NOMO-1 treated with dmso at 0.1 percent for 144 hours (cell line): ENCODE results near the gene DHRS2.

Source experiments
- DNase-seq: peaks from one replicate; lab custom pipeline; 2025; ENCODE audit not compliant: unreplicated experiment; lab: John Stamatoyannopoulos, UW

The DHRS2 gene

GRCh38 chr14:23645812-23646647, 9.9 kb downstream of the DHRS2 start:
- DNase-seq: no peak

DNA sequence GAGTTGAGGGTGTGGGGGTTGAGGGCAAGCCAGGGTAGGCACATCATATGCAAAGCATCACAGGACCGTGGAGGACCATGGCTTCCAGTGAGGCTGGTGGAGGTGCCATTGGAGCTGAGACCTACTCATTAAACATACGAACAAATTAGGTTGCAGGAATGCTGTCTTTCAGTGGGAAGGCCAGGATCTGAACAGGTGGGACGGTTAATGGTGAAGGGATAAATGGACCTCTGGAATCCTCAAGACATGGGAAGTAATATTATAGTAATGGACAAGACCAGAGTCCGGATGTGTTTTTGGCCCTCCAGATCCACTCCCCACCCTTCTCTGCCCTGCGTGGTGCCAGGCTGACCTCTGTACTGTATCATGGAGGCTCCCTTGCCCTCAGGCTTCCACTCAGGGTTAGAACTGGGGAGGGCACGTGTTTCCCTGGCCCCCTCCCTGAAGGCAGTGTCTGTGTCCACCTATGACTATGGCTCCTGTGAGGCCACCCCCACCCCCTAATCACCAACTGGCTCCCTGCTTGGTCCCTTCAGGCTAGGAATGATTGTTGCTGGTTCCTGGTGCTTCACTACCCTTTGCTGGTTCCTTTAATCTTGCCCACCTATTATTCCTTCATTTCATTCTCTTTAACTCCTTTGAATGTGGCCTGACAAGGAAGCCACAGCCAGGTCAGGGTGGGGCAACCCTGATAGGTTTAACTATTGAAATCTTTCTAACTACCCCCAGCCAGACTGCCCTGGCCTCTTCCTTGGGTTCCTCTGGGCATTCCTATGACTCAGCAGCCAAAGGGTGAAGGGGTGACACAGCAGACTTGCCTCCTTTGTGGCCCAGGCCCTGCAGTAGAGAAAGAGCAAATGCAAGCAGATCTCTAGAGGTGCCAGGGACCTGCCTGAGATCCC, 10.7 kb downstream of the DHRS2 start:
- no peak for DNase-seq

GRCh38 chr14:23647619-23648018, 11.5 kb downstream of the DHRS2 start:
- DNase-seq: no peak

GRCh38 chr14:23648764-23649460, 12.7 kb downstream of the DHRS2 start:
- no peak for DNase-seq

DNA sequence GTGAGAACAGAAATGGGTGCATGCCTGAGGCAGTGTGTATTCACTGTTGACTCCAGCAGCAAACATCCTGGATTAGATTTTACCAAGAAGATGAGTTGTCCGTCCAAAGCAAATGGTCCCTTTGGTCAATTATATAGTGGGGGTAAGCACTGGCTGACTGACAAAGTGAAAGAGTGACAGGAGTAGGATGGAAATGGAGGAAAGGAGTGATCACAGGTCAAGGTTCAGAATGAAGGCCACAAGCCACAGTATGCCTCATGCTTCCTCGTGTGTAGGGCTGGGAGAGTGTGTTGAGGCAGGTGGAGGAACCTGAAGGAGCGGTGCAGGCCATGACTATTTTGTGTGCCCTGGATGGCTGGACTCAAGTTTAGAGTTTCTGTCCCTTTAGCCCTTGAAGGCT, 14.3 kb downstream of the DHRS2 start:
- no peak for DNase-seq

DNA sequence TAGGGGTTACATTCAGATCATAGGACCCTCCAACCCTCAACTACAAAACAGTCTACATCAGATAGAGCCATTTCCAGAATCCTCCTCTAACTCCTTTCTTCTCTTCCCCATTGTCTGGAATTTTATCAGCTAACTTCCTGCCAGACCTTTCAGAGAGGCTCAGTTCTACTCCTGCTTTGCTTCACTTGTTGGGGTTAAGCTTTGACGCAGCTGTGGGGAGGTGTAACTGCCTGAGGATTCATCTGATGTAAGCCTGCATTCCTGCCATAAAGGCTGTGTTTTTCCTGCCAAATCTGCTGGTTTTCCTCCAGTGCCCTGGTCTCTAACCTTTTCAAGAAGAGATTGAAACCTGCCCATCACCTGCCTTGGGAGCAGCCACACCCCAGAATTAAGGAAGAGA, 16.9 kb downstream of the DHRS2 start:
- no peak for DNase-seq

GRCh38 chr14:23654231-23654630, 18.1 kb downstream of the DHRS2 start:
- no peak for DNase-seq

DNA sequence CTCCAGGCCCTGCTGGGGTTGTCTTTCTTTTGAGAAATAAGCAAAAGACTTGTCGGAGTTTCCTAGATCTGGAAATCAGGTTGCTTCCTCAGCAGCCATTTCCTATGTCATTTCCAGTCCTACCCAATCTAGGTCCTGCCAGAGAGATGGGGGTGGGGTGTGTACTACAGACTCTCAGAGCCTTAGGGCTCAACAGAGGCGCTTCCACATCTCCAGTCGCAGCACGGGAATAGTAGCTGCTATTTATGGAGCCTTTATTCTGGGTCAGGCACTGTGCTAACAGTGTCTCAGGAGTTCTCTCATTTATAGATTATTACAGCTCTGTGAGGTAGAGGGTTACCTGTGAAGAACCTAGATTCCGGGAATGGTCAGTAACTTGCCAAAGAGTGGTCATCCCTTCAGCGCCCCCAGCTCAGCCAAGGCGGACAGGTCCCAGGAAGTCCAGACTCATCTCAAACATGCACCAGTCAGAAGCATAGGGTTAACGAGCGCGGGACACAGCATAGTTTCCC, 21.9 kb downstream of the DHRS2 start:
- DNase-seq: no peak

- no peak for DNase-seq
Observed at GRCh38 chr14:23660290-23661226, 24.4 kb downstream of the DHRS2 start.

GRCh38 chr14:23661542-23661941, 25.4 kb downstream of the DHRS2 start:
- DNase-seq: no peak

- no peak for DNase-seq
Observed at GRCh38 chr14:23663127-23663526, 27.0 kb downstream of the DHRS2 start.

- no peak for DNase-seq
Observed at GRCh38 chr14:23663711-23664110, 27.5 kb downstream of the DHRS2 start.

- no peak for DNase-seq
Observed at GRCh38 chr14:23664207-23664885, 28.2 kb downstream of the DHRS2 start.

GRCh38 chr14:23665302-23666016, 29.3 kb downstream of the DHRS2 start:
- no peak for DNase-seq

DNA sequence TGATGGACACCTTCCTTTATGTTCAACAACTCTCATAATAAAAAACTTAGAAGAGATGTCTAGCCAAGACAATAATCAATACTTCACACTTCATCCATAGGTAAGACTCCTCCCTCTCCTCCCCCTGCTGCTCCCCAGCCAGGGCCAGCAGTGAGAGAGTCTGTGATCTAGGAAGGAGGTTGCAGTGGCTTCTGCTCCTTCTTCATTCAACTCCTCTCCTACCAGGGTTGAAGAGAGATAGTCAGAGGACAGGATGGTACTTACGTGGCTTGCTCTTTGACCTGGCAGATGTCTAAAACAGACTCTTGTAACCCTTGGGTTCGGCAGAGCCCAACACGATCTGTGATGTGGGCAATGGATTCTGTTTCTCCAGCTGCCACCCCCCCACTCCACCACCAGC, 31.0 kb downstream of the DHRS2 start:
- DNase-seq: no peak

- no peak for DNase-seq
Observed at GRCh38 chr14:23669441-23669840, 33.3 kb downstream of the DHRS2 start.

GRCh38 chr14:23670481-23670880, 34.3 kb downstream of the DHRS2 start:
- no peak for DNase-seq

DNA sequence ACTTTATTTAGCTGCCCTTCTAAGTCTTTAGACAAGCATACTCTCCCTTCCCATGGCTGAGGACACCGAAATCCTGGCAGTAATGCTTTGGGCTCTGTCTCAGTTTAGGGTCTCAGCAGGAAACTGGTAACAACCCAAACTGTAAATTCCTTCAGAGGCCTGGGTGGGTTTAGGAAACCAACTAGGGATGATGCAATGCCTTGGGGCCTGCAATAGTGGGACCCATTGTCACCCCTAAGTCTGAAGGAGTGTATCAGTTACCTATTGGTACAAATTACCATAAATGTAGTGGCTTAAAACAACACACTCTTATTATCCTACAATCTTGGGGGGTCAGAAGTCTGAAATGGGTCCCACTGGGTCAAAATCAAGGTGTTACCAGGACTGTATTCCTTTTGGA, 36.0 kb downstream of the DHRS2 start:
- no peak for DNase-seq

DNA sequence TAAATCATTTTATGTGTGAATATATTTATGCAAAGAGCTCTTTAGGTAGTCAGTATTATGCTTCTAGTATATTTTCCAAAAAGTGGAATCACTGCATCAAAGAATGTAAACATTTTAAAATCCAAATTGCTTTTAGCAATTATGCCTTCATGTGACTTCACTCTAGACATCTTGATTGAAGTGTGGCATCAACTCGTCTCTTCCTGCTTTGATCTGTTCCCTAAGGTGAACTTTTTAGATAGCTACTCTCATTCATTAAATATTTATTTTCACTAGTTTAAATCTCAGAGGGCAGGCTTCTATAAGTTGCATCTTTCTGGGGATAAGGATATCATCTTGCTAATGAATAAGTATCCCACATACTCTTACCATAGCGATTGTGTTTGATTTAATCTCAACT, 39.2 kb downstream of the DHRS2 start:
- DNase-seq: no peak
